Measurements from ENCODE around the gene ALG2.
A peak's percentile ranks its signal among the peaks of the same experiment; 100 is the strongest.

Gene ALG2

DNA sequence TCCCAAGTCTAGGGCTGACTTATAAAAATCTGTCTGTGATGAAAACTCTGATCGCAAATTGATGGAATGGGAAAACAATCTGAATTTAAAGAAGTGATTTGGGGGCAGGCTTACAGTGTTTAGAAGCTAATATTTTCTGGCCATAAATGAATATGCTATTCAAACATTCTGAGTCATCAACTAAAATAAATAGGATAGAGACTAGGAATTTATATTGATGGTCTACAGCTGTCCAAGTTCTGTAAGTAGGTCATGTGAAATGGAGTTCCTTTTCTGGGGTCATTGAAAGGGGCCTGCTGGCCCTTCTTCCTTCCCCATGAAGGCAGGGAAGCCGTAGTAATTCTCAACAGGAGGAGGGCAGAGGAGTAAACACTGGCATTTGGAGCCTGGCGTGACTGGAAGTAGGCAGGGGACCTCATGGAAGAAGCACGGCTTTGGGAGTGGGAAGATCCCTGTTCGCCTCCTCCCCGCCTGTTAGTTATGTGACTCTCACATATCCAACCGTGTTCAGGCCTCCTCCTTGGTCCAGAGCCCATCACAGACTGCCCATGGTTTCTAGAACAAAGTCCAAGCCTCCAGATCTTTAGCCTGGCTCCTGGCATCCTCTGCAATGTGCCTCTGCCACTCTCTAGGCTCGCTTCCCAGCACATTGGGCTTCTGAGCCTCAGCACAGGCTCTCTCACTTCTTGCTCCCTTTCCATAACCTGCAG, 31.7 kb downstream of the ALG2 start:
- no peak for DNase-seq

DNA sequence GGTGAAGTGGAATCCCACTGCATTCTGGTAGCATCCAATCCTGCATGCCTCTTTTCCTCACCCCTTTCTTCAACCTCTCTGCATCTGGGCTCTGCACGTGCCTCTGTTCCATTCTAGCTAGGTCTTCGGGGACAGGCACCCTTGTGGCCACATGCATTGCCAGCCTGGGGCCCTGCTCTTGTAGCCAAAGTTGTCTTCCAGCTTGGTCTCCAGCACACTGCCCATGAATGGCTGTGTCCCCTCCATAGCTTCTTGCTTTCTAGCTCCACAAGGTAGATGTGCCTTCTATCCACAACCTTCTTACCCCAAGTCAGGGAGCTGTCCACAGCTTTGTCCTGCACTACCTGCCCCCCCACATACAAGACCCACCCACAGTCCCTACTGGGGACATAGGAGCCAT, 32.6 kb downstream of the ALG2 start:
- no peak for DNase-seq

DNA sequence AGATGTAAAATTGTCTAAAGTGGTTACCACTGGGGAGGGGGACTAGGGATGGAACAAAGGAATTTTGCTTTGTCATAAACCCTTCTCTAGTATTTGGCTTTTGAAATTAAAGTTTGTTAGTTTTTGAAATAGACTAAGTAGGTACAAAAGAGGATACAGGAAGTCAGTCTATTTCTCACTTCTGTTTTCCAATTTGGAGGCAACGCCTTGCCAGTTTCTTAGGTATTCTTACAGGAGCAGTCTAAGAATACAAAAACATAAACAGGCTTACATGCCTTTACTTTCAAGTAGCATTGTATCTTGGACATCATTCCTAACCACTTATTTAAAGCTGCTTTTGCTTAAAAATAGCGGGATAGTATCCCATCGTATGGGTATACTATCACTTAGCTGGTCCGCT, 34.4 kb downstream of the ALG2 start:
- no peak for DNase-seq

DNA sequence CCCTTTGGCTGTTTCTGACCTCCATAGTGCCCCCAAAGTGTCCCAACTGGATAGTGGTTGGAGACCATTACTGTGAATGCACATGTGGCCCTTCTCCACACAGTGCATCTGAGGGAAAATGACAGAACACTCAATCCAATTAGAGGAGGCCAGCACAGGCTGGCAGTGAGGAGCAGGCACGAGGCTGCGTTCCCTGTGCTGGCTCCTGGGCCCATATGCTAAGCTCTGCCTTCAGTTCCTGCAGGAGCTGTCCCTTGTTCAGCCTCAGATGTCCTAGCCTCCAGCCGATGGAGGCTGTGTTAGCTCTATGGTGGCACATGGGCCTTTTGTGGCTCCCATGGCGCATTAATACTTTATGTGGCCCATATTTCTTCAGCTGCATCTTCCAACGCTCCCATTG, 35.8 kb downstream of the ALG2 start:
- no peak for DNase-seq

DNA sequence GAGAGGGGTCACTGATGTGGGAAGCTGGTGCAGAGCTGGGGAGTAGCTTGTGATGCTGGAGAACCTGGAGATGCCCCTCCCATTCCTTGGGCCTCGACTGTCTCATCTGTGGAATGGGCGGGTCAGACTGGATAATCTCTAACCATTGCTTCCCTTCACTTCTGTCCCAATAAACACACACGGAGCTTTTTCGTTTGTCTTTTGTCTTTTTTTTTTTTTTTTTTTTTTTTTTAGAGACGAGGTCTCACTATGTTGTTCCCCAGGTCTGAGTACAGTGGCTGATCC, 36.5 kb downstream of the ALG2 start:
- no peak for DNase-seq

DNA sequence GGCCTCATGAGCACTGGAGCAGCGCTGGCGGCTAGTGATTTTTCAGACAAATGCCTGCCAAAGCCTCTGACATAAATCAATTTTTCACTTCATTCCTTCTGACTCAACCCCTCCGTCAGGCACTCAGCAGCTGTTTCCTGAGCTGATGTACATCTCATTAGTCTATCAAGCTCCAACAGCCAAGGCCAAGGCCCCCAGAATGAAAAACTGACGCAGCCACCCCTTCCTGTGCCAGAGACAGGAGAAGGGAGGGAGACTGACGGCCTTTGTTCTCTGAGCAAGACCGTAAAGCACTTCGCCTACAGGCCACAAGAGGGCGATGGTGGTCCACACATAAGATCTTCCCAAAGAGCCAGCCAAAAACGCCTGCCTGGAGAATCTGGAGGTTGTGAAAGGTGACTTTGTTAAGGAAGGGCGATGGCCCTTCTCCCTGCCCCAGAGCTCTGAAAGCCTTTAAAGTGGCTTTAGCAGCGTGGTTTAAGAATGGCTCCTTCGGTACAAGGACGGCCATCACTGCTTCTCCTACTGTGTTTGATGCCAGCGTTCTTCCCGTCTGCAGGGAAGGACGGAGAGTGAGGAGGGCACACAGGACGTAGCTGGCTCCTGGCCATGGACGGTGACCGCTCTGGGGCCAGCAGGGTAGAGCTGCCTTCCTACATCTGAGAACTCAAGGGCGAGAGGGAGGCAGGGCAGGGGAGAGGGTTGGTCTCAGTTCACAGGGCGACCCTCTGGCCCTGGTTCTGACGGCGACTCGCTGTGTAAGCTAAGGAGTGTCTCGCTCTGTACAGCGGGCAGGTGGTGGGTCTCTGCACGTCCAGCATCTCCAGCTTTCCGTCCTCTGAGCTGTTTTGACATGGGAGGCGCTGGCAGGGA, 37.0 kb downstream of the ALG2 start:
- peak; percentile 63 for DNase-seq

DNA sequence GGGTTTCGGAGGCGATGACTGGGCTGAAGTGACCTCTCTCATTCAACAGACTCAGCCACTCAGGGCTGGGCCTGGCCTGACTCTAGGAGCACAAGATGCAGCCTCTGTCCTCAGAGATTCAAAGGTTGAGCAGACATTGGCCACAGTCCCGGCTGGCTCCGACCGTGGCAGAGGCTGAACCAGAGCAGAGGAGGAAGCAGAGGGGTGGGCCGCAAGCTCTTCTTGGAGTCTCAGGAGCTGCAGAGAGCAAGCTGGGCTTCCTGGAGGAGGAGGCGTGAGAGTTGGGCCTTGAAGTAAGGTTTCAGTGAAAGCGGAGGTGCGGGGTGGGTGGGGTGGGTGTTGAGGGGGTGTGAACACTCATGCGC, 37.6 kb downstream of the ALG2 start:
- DNase-seq, result no peak

DNA sequence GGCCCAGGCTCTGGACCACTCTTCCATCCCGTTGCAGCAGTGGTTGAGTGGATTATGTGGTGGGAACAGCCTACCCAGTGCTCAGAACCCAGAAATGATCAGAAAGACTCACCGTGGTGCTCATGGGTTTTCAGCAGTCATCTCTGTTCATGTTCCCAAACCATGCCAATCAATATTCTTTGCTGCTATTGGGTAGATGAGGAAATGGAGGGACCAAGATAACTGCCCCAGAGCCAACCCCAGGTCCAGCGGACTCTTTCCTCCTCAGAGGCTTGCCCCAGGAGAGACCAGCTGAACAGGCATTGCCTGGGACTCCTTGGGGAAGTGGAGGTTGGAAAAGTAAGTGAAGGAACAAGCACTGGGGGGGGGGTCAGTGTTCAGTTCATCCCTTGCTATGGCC, 38.1 kb downstream of the ALG2 start:
- DNase-seq, result no peak

DNA sequence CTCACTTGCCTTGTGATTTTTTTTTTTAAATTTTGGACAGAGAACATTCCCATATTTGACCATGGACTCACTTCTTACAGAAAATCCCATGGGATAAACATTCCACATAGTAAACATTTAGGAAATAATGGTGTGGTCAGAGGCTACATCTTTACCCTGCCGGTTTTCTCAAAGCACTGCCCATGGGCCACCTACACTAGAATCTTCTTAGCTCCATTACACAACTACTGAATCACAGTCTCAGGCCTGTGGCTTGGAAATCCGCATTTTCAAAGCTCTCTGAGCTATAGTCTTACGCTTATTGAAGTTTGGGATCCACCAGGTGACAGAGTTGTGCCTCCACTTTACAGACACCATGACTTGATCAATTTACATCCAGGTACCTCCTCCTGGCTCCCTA, 39.4 kb downstream of the ALG2 start:
- no peak for DNase-seq

DNA sequence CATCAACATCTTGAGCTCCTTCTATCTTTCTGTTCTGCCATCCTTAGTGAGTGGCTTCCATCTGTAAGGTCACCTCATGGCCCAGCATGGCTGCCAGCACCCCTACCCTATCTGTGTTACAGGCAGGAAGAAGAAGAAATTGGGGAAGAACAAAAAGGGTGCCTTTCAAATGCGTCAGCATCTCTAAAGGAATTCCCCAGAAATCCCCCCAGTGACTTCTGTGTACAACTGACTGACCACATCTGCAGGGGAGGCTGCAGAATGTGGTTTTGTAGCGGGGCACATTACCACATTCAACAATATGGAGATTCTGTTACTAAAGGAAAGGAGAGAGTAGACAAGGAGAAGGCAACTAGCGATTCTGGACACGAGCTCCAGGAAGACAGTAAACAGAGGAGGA, 40.1 kb downstream of the ALG2 start:
- no peak for DNase-seq

DNA sequence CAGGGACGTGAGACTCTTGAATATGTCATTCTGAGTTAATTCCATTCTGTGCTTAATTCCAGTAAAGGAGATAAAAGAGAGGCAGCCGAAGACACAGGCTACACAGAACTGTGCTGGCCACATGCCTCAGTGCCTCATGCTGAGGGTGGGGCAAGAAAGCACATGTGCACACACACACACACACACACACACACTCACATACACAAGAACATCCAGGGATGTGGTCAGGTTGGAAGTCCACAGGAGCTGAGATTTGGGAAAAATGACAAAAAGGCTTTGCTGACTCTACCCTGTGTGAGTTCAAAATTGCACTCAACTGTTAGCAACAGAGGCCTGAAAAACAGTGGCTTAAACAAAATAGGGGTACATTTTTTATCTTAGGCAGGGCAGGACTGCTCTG, 40.5 kb downstream of the ALG2 start:
- DNase-seq, result no peak

DNA sequence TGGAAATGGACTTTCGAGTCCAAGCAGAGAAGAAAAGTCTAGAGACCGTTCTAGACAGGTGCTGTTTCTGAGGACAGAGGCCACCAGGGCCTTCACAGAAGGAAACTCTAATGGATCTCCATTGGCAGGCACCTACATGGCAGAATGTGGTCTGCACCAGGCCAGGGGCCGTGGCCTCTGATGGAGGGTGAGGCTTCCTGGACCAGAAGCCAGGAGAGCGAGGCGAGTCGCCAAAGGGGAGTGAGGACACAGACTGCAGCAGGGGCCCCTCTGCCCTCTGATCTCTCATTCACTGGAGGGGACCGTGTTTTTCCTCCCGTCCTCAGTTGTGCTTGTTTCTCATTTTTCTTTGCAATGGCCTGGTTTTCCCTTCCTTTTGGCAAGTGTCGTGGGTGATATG, 41.1 kb downstream of the ALG2 start:
- DNase-seq, result no peak

DNA sequence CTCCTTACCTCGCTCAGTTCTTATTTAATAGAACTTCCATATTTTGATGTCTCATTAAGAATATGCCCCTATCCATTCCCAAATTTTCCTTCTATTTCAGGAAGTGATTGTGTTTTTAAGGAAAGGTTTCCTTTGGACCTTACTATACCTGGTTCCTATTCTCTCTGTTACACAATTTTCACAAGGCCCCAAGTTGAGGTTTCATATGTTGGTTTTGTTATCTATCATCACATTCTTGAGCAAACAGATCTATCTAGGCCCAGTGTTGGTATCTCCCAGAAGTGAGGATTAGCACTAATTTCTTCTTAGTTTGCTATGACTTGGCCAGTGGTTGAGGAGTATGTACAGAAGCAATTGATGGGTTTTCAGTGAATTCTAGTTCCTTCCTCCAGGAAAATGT, 41.5 kb downstream of the ALG2 start:
- no peak for DNase-seq

DNA sequence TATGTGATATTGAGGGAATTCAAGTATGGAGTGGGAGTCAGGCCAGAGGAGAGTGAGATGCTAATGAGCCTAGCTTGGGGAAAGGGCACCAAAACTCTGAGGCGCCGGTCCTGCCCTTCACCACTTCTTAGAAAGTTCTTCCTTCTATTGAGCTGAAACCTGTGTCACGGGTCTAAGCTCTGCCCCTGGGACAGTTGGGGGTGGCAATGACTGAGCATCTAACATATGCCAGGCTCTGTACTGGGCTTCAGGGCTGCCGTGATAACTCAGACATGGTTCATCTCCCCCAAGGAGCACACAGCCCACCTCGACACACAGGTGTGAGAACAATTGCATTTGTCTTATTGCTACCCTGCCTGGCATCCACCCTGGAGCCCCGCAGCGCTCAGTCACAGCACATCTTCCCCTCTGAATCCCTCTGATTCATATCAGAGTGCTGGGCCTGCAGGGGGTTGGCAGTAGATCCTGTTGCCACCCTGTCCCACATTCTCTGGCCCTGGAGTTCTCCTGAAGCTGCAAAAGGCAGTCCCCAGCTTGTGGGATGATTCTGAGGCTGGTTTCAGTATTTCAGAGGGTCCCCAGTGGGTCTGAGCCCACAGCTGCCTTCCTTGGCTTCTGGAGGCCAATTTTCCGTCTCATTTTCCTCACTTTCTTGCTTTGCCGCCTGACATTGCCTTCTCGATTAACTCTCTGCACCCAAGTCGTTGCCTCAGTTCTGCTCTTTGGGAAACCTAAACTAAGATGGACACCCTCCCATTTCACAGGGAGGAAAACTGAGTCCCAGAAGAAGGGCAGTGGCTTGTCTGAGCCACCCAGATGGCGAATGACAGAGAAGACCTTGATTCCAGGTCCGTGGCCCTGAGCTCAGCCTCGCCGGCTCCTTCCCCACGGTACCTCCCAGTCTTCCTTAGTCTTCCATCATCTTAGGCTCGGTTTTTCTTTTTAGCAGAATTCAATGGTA, 42.5 kb downstream of the ALG2 start:
- no peak for DNase-seq

DNA sequence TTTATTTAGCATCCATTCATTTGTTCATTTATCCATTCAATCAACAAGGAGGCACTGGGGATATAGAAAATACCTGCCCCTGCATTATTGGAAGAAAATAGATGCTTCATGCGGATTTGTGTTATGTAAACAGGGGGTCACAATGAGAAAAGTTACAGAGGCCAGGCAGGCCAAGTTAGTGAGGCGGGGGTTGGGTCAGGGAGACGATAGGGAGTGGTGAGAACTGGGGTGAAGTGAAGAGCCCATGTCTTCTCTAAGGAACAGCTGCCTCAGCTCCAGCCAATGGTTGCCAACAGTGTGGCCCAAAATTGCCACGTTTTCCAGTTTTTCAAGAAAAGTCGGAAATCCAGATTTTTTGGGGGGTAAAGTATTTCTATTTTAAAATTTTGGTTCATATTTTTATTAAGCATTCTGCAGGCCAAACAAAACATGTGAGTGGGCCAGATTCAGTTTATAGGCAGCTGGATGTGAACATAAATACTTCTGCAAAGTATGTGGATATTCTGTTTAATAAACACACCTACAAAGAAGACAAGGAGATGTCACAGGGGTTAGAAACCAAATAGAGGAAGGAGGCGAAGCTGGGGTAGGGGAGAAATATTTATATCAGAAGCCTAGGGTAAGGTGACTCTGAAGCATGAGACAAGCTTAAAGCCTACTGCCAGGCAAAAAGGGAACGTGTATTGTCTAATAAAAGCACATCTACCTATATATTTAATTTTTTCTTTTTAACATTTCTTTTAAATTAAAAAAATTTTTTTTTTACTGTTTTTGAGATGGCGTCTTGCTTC, 44.0 kb downstream of the ALG2 start:
- DNase-seq, result no peak

DNA sequence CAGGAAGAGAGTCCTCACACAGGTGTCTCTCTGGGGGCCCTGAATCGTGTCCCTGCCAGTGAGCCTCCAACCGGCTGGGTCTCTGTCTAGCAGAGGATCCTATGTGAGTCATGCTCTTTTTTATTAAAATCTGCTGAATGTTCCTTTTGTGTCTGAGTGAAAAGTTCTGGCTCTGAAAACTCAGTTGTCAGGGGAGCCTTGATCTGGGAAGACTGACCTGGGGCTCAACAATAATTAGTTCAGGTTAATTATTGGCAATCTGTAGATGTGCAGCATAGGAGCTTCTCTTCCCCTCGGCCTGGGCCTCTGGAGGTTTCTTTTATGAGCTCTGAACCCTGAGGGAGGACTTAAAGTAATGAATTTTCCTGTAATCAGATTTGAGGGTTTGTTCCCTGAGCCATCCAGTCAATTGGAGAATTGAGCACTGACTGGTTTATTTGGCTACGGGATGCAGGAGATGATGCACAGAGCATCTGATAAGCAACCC, 45.2 kb downstream of the ALG2 start:
- DNase-seq, result no peak

DNA sequence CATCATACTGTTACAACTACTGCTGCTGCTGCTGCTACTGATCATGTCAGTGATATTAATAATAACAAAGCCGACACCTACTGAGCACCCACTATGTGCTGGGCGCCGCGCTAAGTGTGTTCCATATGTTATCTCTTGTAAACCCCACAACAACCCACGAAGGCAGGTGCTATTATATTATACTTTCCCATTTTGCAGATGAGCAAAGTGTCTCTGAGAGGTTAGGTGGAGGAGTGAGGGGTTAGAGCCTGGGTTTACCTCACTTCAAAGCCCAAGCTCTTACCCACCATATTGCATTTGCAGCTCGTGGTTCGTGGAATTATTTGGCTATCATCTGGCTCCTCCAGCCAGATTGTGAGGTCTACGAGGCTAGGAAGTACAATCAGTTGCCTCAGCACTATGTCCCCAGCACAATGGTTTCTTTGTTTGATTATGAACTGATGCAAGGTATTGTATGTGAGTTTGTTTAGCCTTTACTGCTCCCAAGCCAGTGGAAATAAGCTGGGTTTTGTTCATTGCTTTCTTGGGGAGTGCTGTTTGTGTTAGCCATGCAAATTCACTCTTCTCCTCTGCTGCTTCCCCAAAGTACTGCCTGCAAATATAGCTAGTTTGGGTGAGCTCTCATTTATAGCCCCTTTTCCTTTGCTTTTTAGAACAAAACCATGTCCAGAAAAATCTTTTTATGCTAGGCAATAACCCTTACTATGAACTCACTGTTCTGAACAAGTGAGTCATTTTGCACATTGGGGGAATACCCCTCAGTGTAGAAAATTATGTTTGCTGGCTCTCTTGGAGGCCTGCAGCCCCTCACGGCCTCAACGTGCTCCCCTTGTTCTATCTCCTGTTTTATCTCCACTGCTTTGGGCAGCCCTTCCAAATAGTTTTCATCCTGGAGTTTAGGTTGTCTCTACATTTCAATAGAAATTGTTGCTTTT, 47.9 kb downstream of the ALG2 start:
- DNase-seq, result no peak

DNA sequence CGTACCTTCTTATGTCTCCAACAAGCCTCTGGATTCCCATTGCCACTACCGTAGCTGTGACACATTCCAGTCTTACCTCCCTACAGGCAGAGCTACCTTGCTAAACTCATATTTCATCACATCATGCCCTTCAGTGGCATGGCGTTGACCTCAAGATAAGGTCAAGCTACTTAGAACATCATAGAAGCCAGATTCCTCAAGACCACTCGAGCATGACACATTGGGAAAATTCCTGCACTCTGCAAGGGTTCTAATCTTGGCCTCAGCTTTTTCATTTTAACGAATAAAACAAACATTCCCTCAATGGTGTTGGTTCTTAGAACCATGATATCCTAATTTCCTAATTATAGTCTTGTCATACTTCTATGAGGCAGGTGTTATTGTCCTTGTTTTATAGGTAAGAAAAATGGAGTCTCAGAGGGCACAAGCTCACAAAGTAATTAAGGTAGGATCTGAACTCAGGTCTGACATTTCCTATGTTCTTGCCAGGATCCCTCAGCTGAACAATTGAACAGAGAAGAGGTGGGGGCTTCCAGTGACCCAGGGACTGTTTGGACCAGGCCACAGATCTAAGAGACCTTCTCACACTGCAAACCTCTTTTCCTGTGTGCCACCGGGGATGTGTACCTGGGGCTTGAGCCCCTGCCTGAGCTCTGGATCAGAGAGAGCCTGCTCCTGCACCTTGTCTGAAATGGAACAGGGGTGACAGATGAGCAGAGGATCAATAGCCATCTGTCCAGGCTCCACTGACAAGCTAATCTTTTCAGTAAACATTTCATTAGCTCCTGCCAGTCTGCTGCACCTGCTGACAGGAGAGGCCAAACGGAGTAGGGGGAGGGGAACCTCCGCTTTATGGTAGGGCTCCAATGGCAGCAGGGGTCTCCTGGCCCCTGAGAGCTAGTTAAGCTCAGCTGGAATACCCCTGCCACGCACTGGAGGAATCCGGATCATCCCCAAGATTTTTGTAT, 49.3 kb downstream of the ALG2 start:
- DNase-seq, result no peak

DNA sequence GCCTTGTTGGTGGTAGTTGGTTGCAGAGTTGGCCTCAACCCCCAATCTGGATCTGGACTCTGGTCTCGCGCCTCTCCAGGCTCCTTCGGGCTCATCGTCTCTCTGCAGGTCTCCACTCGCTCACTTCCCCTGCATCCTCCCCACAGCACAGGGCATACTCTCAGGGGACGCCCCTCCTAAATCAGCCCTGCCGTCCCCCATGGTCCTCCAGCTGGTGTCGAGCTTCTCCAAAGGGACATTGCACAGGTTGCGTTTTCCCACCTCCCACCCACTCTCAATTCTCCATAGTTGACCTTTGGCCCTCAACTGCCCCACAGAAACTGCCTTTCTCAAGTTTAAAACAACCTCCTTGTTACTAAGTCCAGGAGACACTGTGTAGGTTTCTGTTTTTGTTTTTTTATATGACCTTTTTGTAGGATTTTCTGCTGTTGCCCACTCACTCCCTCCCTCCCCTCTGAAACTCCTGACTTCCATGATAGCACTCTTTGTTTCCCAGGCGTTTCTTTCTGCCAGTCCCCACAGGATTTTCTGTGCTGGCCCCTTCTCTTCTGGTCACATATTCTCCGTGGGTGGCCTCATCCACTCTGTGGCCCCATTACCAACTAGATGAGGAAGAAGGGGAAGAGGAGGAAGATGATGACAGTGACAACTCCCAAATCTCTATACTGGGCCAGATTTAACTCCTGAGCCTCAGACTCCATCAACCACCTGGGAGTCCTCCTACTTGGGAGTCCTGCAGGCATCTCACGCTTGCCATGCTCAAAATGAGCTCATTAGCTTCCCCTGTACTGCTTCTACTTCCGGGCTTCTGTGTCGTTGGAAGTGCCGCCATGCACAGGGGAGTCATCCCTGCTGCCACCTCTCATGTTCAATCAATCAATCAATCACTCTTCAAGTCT, 50.3 kb downstream of the ALG2 start:
- DNase-seq, result no peak

Measured in central memory CD4-positive, alpha-beta T cell (primary cell).